Gastrocnemius medialis (tissue), 4 donors: ENCODE results near the gene SV2B. TPM values are rescaled to one million over a fixed set of nuclear protein-coding genes. Genes with fewer than 3 reads are reported as not detected.
A peak's percentile ranks its signal among the peaks of the same experiment; 100 is the strongest.

Experiments
- ATAC-seq, 2 donors: fragments of 150-250 bp; one replicate each; pipeline ENCODE4 v1.9.1; 2016
- DNase-seq, 2 donors: peaks; one replicate each; pipeline ENCODE4 v3.0.0-alpha.2; 2019
- H3K27ac ChIP-seq, 4 donors: fragments of 200-600 bp; sonication (generic); 1 replicate in 1 of 4; 2 replicates in 3 of 4; pipeline ENCODE4 v1.5.1; 2016 to 2018; ENCODE audit warnings: mild to moderate bottlenecking in 2 of 4, moderate library complexity in 1 of 4
- H3K27me3 ChIP-seq, 3 donors: fragments of 200-600 bp; sonication (generic) in 2 of 3; 1 replicate in 1 of 3; 2 replicates in 2 of 3; pipeline versions ENCODE4 v1.5.1 to v1.6.0; 2016 to 2019; ENCODE audit warnings: mild to moderate bottlenecking in 1 of 3, moderate library complexity in 1 of 3
- H3K36me3 ChIP-seq, 2 donors: fragments of 200-600 bp; sonication (generic) in 1 of 2; one replicate each; pipeline ENCODE4 v1.5.1; 2017 to 2018
- H3K4me1 ChIP-seq, 2 donors: fragments of 200-600 bp; sonication (generic) in 1 of 2; one replicate each; pipeline ENCODE4 v1.5.1; 2016 to 2017; ENCODE audit warnings: mild to moderate bottlenecking in 2 of 2
- H3K4me3 ChIP-seq, 4 donors: fragments of 200-600 bp; sonication (generic) in 3 of 4; 1 replicate in 1 of 4; 2 replicates in 3 of 4; pipeline ENCODE4 v1.5.1; 2016 to 2019; ENCODE audit warnings: mild to moderate bottlenecking in 2 of 4
- H3K9me3 ChIP-seq, 3 donors: fragments of 200-600 bp; sonication (generic) in 2 of 3; 1 replicate in 1 of 3; 2 replicates in 2 of 3; pipeline ENCODE4 v1.5.1; 2016 to 2019
- POLR2A ChIP-seq, 2 donors: fragments of 450-650 bp; IDR thresholded peaks; one replicate each; pipeline ENCODE4 v1.6.1; 2017; ENCODE audit warnings: antibody characterized with exemption in 2 of 2, mild to moderate bottlenecking in 2 of 2, moderate library complexity in 2 of 2
- in situ Hi-C, 4 donors: fragments of 200-750 bp; cut with MboI; loops; one replicate each; pipeline versions ENCODE4 v1.15.0 to v1.8.0; 2017; ENCODE audit warnings: low sequenced_read_pairs in 4 of 4
- intact Hi-C: fragments of 100-400 bp; cut with DNase I; formaldehyde crosslinking; loops from one replicate; pipeline ENCODE4 v1.15.1; 2023; ENCODE audit warnings: low total_unique reads
- total RNA-seq, 4 donors: library from RNA; depleted of rRNA; stranded (reverse); fragments of >200 nt; gene quantifications; one replicate each; pipeline versions ENCODE4 v1.1.0 to v1.2.3, GENCODE V29; 2016
- TF ChIP-seq, protein P1 (sequence below), 5 experiments: fragments of 450-650 bp in 3 of 5; fragments of 200-600 bp in 2 of 5; sonication (generic) in 2 of 5; IDR thresholded peaks in 4 of 5; conservative IDR thresholded peaks in 1 of 5; 1 replicate in 4 of 5; 2 replicates in 1 of 5; pipeline ENCODE4 v1.5.1; 2016 to 2019; ENCODE audit warnings: antibody characterized with exemption in 5 of 5, mild to moderate bottlenecking in 3 of 5, moderate library complexity in 3 of 5

The SV2B gene
- total RNA-seq, 4 donors from 2014 or later: 0.36 to 0.89 (median 0.67) TPM

DNA sequence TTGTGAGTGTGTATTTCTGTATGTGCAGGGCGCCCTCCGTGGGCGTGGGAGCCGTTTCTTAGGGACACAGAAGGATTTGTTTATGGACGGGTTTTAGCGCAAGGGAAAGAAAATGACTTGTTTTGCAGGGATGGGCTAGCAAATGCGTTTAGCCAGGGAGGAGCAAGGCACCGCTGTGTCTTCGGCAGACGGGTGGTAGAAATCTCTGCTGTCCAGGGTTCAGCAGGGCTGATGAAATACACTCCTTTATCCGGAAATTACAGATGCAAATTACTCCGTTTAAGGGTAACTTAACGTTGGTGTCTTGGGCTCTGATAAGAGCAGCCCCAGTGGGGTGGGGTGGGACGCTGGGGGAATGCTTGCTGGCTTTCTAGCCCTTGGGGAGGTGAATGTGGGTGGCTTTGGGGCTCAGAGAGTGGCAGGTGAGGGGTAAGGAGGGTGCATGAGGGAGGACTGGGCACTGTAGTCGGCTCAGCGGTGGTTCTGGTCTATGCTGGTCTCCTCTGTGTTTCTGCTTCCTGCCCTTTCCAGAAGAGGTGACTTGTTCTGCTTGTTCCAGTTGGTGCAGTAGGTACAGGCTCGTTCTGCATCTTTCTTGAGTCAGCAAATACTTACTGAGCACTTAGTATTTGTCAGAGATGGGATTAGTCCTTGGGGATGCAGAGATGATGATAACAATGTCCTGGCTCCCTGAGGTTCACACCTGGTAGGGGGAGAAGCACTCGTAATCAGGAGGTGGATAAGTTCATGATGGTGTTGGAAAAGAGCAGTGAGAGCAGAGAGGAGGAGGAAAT is 954 bp downstream of the SV2B start:
- DNase-seq (no peak), ATAC-seq (no peak)
- intact Hi-C loops (no loop called here), in situ Hi-C loops (no loop called here)
- TF ChIP-seq POLR2A (IDR thresholded peaks at IDR 0.05): no peak
- TF ChIP-seq, protein P1, sequence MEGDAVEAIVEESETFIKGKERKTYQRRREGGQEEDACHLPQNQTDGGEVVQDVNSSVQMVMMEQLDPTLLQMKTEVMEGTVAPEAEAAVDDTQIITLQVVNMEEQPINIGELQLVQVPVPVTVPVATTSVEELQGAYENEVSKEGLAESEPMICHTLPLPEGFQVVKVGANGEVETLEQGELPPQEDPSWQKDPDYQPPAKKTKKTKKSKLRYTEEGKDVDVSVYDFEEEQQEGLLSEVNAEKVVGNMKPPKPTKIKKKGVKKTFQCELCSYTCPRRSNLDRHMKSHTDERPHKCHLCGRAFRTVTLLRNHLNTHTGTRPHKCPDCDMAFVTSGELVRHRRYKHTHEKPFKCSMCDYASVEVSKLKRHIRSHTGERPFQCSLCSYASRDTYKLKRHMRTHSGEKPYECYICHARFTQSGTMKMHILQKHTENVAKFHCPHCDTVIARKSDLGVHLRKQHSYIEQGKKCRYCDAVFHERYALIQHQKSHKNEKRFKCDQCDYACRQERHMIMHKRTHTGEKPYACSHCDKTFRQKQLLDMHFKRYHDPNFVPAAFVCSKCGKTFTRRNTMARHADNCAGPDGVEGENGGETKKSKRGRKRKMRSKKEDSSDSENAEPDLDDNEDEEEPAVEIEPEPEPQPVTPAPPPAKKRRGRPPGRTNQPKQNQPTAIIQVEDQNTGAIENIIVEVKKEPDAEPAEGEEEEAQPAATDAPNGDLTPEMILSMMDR (IDR thresholded peaks at IDR 0.05 in 4 of 5, conservative IDR thresholded peaks at IDR 0.05 in 1 of 5): no peak
- peaks cover 31 to 43% (median 40%) of the 10 kb centered on the region in 3 donors for H3K27me3 ChIP-seq
- no peaks in the 10 kb centered on the region for H3K9me3 ChIP-seq
- H3K27ac ChIP-seq: peak overlapping the region in 1 of 4 donors; percentile 15
- no peaks in the 10 kb centered on the region for H3K36me3 ChIP-seq
- peak overlapping the region; percentile 38 to 79 (median 62) for H3K4me3 ChIP-seq
- peaks cover 0 to 10% of the 10 kb centered on the region in 2 donors for H3K4me1 ChIP-seq

DNA sequence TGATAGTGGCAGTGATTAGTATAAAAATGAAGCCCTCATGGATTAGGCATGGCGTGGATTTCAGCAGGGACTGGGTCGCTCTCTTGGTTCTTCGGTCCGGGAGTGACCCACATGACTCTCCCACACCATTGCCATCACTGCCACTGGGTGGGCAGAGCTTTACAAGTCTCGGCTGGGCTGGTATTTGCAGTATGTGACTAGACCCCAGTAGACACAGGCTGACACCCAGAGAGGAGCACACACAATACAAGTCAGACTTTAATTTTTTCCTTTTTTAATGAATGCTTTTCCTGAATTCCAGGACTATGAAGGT is 1.5 kb downstream of the SV2B start:
- Histone ChIP-seq H3K27me3 (peaks cover 31 to 43% (median 38%) of the 10 kb centered on the region in 3 donors), H3K36me3 (no peaks in the 10 kb centered on the region), H3K4me1 (peaks cover 0 to 10% of the 10 kb centered on the region in 2 donors), H3K9me3 (no peaks in the 10 kb centered on the region), H3K4me3 (no peak overlapping the region), H3K27ac (no peak overlapping the region)
- intact Hi-C loops: no loop called here
- in situ Hi-C loops: no loop called here
- TF ChIP-seq, protein P1 (IDR thresholded peaks at IDR 0.05 in 4 of 5, conservative IDR thresholded peaks at IDR 0.05 in 1 of 5): no peak
- TF ChIP-seq POLR2A (IDR thresholded peaks at IDR 0.05): no peak
- ATAC-seq: no peak
- DNase-seq: no peak

DNA sequence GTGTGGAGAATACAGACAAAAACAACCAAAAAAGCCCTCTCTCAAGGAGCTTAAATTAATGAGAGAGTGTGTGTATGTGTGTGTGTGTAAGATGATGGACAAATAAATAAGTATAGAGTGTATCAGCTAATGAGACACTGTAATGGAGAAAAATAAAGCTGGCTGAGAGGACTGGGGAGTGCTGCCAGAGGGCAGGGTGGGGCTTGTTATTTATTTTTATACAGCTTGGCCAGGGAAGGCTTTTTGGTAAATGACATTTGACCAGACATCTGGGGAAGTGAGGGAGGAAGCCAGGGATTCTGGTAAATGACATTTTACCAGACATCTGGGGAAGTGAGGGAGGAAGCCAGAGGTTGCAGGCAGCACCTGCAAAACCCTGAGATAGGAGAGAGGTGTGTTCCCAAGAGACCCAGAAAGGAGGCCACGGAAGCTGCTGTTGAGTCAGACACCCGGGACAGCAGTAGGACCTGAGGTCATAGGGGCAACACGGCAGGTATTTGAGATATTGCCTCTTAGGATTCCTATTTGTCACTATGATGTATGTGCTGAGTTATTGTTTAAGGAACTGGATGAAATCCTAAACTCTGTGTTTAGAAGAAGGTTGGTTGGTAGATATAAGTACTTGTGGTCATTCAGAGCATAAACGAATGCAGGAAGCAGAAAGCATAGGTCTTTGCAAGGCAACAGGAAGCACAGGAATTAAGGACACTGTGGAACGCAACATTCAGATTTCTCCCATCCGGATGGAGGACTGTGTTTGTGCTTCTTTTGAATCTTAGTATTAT is 2.7 kb downstream of the SV2B start:
- Histone ChIP-seq H3K4me3 (no peak overlapping the region), H3K27ac (peak overlapping the region in 1 of 4 donors; percentile 30), H3K27me3 (peaks cover 31 to 40% (median 31%) of the 10 kb centered on the region in 3 donors), H3K4me1 (peaks cover 0 to 10% of the 10 kb centered on the region in 2 donors), H3K36me3 (no peaks in the 10 kb centered on the region), H3K9me3 (no peaks in the 10 kb centered on the region)
- intact Hi-C loops (no loop called here), in situ Hi-C loops (no loop called here)
- TF ChIP-seq, protein P1 (IDR thresholded peaks at IDR 0.05 in 4 of 5, conservative IDR thresholded peaks at IDR 0.05 in 1 of 5): no peak
- TF ChIP-seq POLR2A (IDR thresholded peaks at IDR 0.05): no peak
- ATAC-seq: no peak
- no peak for DNase-seq

DNA sequence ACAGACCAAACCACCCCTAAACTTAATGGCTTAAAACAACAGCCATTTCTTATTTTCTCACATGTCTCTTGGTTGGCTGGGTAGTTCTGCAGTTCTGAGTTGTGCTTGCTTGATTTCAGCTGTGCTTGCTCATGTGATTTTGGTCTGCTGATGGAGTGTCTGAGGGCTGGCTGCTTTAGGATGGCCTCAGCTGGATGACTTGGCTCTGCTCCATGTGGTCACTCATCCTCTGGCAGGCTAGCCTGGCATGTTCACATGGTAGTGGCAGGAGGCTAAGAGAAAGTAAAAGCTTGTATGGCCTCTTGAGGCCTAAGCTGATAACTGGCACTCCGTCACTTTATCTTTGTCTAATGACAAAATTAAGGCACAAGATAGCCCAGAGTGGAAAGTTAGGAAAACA is 4.1 kb downstream of the SV2B start:
- H3K4me1 ChIP-seq: peaks cover 0 to 10% of the 10 kb centered on the region in 2 donors
- no peak overlapping the region for H3K27ac ChIP-seq
- TF ChIP-seq POLR2A (IDR thresholded peaks at IDR 0.05): no peak
- TF ChIP-seq, protein P1 (IDR thresholded peaks at IDR 0.05 in 4 of 5, conservative IDR thresholded peaks at IDR 0.05 in 1 of 5): no peak
- H3K36me3 ChIP-seq: no peaks in the 10 kb centered on the region
- in situ Hi-C loops (no loop called here), intact Hi-C loops (no loop called here)
- H3K27me3 ChIP-seq: peaks cover 18 to 27% (median 25%) of the 10 kb centered on the region in 3 donors
- DNase-seq: peak; percentile 18 to 40
- H3K4me3 ChIP-seq: no peak overlapping the region
- peak; percentile 44 to 51 for ATAC-seq
- no peaks in the 10 kb centered on the region for H3K9me3 ChIP-seq
